Measurements from ENCODE around the gene MMEL1. TPM values are rescaled to one million over a fixed set of nuclear protein-coding genes. Genes with fewer than 3 reads are reported as not detected.
A peak's percentile ranks its signal among the peaks of the same experiment; 100 is the strongest.

MMEL1 gene
- total and polyA plus RNA-seq, 12 donors = 0.17 to 3.9 (median 0.67) TPM; not detected in 7

DNA sequence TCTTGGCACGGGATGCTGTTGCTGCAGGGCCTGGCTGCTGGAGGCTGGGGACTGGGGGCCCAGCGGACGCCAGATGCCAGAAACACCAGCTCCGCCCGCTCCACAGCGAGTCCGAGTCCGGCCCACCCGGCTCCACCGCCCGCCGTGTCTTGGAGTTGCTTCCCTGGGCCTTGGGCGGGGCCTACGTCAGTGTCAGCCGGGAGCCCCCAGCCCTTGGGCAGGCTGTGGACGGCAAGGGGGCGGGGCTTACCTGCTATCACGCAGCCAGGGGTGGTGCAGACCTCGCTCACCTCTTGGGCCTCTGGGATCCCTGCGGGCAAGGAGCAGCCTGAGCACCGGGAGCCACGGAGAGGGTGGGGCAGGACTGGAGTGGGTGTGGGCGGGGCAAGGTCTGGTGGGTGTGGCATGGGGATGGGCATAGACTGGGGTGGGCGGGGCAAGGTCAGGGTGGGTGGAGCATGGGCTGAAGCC is 21.8 kb downstream of the MMEL1 start:
- H3K9me3 ChIP-seq = peaks cover 0 to 31% (median 9%) of the 10 kb centered on the region in 11 donors
- peaks cover 0 to 21% (median 5%) of the 10 kb centered on the region in 9 donors for H3K4me1 ChIP-seq
- TF ChIP-seq CTCF (IDR thresholded peaks at IDR 0.05) = no peak
- no peaks in the 10 kb centered on the region for H3K36me3 ChIP-seq
- WGBS, 2 donors = 8 to 11% methylated on average over 24 of the region's 24 CpGs
- no peak overlapping the region for H3K4me3 ChIP-seq
- DNase-seq (peak in 1 of 2 donors; percentile 31), ATAC-seq (peak in 2 of 8 donors; percentile 41 to 56)
- no peak overlapping the region for H3K27ac ChIP-seq
- H3K27me3 ChIP-seq = peaks cover 0 to 48% (median 11%) of the 10 kb centered on the region in 7 donors
- intact Hi-C loops (cut with DNase I) = loop anchor here in 1 of 10 donors (10.0 kb wide), 1 partner anchor 166 kb away; no protein-coding TSS in a partner anchor

DNA sequence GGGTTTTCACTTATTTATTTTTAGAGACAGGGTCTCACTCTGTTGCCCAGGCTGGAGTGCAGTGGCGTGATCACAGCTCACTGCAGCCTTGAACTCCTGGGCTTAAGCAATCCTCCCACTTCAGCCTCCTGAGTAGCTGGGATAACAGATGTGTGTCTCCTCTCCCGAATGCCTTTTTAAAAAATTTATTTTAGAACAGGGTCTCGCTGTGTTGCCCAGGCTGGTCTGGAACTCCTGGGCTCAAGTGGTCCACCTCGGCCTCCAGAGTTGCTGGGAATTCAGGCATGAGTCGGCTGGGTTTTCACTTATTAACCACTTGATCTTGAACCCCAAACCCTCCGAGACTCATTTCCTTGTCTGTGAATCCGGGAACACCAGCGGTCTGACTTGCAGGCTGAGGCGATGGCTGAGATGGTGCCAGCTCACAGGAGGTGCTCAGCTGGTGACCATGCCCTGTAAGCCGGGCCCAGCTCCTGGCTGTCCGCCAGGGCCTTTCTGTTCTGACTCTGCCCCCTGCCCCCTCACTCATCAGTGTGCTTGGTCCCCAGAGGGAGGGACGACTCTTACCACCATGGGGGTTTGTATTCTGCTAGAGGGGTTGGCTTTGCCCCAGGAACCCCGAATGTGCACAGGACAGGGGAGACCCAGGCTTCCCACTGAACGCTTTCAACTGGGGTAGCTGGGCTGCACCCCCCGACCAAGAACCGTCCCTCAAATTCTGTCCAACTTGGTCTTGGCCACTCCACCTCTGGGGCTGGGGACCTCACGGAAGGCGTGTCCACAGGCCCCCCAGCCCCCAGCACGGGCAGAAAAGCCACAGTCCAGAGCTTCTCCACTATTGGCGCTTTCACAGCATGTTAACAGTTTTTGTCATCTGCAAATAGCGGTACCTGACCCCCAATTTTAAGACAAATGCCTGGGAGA is 22.5 kb downstream of the MMEL1 start:
- Histone ChIP-seq H3K27ac (no peak overlapping the region), H3K27me3 (peaks cover 0 to 54% (median 11%) of the 10 kb centered on the region in 7 donors), H3K36me3 (no peaks in the 10 kb centered on the region), H3K9me3 (peaks cover 0 to 23% (median 9%) of the 10 kb centered on the region in 11 donors), H3K4me3 (no peak overlapping the region), H3K4me1 (peaks cover 0 to 21% (median 5%) of the 10 kb centered on the region in 9 donors)
- ATAC-seq = no peak
- peak in 1 of 2 donors; percentile 13 for DNase-seq
- TF ChIP-seq CTCF (IDR thresholded peaks at IDR 0.05) = no peak
- WGBS, 2 donors = 72% methylated on average over 21 of the region's 21 CpGs
- intact Hi-C loops (cut with DNase I) = loop anchor here in 1 of 10 donors (10.0 kb wide), 1 partner anchor 165 kb away; no protein-coding TSS in a partner anchor

DNA sequence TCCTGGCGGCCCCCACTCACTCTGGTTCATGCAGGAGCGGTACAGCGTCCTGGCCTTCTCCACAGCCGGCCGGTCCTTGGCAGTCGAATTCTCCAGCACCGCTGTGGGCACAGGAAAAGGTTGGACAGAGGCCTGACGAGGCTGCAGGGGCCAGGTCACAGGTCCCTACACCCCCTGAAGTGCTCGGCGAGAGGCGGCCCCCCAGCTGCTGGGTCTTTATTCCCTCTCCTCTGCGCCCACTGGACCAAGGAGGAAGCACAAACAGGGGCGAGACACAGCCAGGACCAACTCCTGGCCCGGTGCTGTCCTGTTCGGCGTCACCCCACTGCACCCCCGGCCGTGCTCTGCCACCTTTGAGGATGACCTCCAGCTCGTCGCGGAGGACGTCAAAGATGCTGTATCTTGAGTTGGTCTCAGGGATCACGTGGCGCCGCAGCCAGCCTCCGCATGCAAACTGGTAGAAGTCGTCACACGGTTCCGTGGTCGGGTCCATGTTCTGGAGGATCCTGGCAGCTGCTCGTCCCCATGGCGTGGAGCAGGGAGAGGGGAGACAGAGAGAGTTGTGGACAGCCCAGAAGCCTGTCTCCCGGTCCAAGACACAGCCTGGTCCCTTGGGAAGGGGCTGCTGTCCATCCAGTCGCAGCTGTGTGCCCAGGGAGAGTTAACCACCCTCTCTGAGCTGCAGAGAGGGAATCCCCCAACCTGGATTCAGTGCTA is 23.3 kb downstream of the MMEL1 start:
- DNase-seq (peak in 1 of 2 donors; percentile 9), ATAC-seq (no peak)
- 85 to 86% methylated on average over 33 to 34 of the region's 34 CpGs for WGBS, 2 donors
- H3K9me3 ChIP-seq = peaks cover 0 to 15% (median 9%) of the 10 kb centered on the region in 11 donors
- no peaks in the 10 kb centered on the region for H3K36me3 ChIP-seq
- TF ChIP-seq CTCF (IDR thresholded peaks at IDR 0.05) = no peak
- H3K27ac ChIP-seq = no peak overlapping the region
- H3K4me1 ChIP-seq = peaks cover 0 to 21% (median 5%) of the 10 kb centered on the region in 9 donors
- intact Hi-C loops (cut with DNase I) = loop anchor here in 1 of 10 donors (10.0 kb wide), 1 partner anchor 165 kb away; no protein-coding TSS in a partner anchor
- no peak overlapping the region for H3K4me3 ChIP-seq
- peaks cover 0 to 63% (median 11%) of the 10 kb centered on the region in 7 donors for H3K27me3 ChIP-seq

GRCh38 chr1:2607641-2608091 is 25.1 kb downstream of the MMEL1 start:
- no peak for TF ChIP-seq CTCF (IDR thresholded peaks at IDR 0.05)
- Histone ChIP-seq H3K4me3 (no peak overlapping the region), H3K4me1 (peaks cover 0 to 21% (median 5%) of the 10 kb centered on the region in 9 donors), H3K27me3 (peaks cover 0 to 66% (median 16%) of the 10 kb centered on the region in 7 donors), H3K27ac (peak overlapping the region in 1 of 10 donors; percentile 19), H3K36me3 (no peaks in the 10 kb centered on the region), H3K9me3 (no peaks in the 10 kb centered on the region)
- intact Hi-C loops (cut with DNase I) = no loop called here
- ATAC-seq (peak; percentile 40 to 92 (median 78)), DNase-seq (peak; percentile 41 to 69)
- 31 to 51% methylated on average over 12 to 13 of the region's 13 CpGs for WGBS, 2 donors

Data from heart right ventricle (tissue), 16 donors.